Lung microvascular endothelial cell (primary cell): ENCODE data around the gene ZNF574. TPM values are rescaled to one million over a fixed set of nuclear protein-coding genes. Genes with fewer than 3 reads are reported as not detected.

Experiments
- DNase-seq, 2 donors: peaks; one replicate each; pipeline versions ENCODE4 v3.0.0 to v3.0.0-alpha.2; 2010; ENCODE audit warnings: low read depth in 2 of 2
- total RNA-seq: library from RNA; depleted of rRNA; stranded (reverse); fragments of >200 nt; gene quantifications from 2 replicates; pipeline ENCODE4 v1.2.1, GENCODE V29; 2014

Gene ZNF574
- total RNA-seq, 1 donor from 2014 or later, result 9.1 TPM

DNA sequence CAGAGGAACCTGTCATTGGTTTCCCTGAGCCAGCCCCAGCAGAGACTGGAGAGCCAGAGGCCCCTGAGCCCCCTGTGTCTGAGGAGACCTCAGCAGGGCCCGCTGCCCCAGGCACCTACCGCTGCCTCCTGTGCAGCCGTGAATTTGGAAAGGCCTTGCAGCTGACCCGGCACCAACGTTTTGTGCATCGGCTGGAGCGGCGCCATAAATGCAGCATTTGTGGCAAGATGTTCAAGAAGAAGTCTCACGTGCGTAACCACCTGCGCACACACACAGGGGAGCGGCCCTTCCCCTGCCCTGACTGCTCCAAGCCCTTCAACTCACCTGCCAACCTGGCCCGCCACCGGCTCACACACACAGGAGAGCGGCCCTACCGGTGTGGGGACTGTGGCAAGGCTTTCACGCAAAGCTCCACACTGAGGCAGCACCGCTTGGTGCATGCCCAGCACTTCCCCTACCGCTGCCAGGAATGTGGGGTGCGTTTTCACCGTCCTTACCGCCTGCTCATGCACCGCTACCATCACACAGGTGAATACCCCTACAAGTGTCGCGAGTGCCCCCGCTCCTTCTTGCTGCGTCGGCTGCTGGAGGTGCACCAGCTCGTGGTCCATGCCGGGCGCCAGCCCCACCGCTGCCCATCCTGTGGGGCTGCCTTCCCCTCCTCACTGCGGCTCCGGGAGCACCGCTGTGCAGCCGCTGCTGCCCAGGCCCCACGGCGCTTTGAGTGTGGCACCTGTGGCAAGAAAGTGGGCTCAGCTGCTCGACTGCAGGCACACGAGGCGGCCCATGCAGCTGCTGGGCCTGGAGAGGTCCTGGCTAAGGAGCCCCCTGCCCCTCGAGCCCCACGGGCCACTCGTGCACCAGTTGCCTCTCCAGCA lies 4.2 kb downstream of the ZNF574 start:
- no peak for DNase-seq

DNA sequence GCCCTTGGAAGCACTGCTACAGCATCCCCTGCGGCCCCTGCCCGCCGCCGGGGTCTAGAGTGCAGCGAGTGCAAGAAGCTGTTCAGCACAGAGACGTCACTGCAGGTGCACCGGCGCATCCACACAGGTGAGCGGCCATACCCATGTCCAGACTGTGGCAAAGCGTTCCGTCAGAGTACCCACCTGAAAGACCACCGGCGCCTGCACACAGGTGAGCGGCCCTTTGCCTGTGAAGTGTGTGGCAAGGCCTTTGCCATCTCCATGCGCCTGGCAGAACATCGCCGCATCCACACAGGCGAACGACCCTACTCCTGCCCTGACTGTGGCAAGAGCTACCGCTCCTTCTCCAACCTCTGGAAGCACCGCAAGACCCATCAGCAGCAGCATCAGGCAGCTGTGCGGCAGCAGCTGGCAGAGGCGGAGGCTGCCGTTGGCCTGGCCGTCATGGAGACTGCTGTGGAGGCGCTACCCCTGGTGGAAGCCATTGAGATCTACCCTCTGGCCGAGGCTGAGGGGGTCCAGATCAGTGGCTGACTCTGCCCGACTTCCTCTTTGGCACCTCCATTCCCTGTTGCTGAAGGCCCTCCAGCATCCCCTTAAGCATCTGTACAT lies 4.9 kb downstream of the ZNF574 start:
- DNase-seq, result no peak

DNA sequence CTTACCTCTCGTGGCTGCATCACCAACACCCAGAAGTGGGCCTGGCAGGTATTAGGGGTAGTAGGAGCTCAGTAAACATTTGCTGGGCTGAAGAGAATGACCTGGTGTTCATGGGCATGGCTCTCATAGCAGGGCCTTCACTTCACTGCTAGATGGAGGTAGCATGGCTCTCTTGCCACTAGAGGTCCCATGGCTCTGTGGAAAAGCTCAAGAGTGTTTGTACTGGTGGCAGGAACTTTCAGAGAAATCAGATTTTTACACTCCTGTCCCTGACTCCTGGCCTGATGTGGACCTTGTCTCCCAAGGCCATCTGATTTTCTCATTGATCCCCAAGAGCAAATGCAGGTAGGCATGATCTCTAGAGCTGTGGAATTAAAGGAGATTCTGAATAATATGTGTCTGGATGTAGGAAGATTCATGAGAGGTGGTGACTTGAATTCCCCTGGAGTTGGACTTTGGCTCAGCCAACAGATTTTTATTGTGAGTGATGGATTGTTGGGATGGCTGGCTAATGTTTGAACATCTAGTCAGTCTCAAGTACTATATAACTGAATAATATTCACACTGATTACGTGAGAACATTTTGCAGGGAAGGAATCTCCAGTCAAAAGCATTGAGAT lies 5.7 kb downstream of the ZNF574 start:
- DNase-seq, result peak; percentile 75 to 77

DNA sequence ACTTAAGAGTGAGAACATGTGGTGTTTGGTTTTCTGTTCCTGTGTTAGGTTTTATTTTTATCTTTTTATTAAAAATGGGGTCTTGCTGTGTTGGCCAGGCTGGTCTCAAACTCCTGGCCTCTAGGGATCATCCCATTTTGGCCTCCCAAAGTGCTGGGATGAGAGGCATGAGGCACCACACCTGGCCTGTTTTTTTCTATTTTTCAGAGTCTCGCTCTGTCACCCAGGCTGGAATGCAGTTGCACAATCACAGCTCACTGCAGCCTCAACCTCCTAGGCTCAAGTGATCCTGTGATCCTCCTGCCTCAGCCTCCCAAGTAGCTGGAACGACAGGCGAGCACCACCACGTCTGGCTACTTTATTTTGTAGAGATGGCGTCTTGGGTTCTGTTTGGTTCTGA lies 7.6 kb downstream of the ZNF574 start:
- DNase-seq, result no peak

DNA sequence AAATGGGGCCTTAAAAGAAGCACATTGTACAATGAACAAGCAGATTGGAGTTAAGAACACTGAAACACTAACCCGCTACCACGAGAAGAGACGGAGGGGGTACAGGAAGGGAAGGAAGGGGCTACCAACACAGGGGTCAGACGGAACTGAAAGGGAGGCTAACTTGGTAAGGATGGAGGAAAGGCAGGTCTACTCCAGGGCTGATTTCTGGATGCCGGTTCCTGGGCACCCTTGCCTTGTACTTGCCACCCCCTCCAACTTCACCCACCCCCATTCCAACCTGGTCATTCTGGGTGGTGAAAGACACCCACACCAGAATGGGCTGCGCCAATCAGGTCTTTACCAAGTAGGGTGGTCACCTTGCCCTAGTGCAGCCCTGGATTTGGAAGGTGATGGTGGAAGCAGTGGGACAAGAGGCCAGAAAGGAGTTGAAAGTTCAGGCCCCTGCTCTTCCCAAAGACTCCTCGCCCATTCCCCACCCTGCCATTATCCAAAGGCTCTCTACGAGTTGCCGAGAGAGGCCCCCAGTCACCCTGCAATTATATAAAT lies 10.3 kb downstream of the ZNF574 start:
- DNase-seq, result no peak

DNA sequence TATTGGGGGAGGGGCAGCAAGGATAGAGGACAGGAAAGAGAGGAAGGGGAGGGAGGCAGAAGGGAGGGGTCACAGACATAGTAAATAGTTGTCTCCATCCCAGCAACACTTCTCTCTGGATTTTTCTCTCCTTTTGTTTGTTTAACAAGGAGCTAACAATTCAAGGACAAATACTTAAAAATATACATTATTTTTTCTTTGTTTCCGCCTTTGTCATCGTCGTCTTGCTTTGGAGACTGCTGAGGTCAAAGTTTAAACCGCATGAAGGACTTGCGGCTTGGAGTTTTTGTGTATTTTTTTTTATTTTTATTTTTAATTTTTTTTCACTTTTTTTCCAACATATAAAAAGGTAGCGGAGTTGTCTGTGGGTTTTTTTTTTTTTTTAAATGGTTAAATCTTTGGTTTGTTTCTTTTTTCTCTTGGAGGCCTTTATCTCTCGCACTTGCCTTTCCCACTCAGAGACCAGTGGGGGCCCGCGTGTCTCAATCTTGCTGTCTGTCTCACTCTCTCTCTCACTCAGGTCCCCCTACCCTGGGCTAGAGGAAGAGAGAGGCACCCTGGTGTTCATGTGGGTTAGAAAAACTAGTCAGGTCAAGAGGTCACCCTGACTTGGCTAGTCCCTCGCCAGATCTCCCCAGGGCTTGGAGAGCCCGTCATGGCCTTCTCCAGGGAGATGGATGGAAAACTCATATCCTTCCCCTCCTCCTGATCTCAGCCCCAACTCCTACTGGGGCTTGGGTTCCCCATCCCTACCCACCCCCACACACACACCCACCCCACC lies 11.0 kb downstream of the ZNF574 start:
- no peak for DNase-seq

DNA sequence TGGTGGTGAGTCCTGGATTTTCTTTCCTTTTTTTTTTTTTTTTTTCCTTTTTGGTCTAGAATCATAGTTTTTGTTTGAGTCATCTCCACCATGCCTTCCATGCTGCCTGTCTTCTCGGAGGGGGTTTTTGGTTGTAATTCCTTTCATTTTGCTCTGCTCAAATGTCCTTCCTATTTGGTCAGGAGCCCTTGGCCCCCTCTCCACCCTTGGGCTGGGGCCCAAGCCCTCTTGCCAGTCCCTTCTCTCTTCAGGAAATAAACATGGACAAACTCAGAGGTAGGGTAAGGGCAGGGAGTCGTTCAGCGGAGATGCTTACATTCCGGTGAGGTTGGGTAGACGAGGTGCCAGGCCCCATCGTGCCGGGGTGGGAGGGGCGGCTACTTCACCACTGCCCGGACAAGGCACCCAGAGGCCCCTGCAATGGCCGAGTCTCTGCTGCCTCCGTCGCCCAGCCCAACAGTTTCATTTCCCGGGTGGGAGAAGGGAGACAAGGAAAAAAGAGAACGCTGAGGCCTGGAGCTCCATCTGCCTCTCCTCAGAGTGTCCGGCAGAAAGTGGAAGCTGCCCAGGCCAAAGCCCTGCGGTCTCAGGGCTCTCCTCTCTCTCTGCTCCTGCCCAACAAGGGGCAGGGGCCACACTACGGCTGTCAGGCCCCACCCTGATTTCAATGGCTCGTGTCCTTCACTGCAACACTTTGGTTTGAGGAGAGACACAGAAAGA lies 12.7 kb downstream of the ZNF574 start:
- peak in 1 of 2 donors; percentile 74 for DNase-seq

DNA sequence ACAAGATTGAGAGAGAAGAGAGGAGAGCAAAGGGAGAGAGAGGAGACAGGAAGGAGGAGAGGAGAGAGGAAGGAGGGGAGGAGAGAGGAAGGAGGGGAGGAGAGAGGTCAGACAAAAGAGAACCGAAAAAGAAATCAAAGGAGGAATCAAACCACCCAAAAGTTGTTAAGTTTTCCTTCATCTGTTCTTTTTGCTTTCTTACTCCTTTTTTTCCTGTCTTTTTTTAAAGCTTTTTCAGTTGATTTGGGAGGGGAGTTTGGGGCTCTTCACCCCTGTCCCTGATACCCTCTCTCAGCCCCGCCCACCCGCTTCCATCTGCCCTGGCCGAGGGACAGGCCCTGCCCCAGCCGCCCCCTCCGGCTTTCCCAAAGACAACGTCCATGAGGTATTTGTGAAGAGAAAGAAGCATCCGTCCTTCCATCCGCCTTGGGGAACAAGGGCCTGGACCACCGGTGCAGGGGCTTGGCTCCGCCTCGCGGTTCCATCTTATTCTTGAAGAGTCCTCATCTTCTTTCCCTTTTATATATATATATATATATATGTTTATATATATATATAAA lies 13.3 kb downstream of the ZNF574 start:
- no peak for DNase-seq

DNA sequence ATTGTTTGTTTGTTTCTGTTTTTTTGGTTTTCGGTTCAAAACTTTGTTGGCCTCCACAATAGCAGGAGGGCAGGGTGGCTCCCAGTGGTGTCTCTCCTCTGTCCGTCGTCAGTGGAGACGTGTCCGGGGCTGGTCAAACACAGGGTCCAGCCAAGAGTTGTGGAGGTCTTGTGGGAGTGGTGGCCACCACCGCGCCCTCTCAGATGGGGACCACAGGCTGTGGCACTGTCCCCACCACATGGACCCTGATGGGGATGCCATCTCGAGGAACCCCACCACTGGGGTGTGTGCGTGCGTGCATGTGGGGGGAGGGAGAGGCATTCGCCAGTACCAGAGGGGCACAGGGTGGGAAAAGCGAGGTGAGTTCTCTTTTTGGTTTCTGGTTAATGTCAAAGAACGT lies 13.8 kb downstream of the ZNF574 start:
- DNase-seq, result no peak

DNA sequence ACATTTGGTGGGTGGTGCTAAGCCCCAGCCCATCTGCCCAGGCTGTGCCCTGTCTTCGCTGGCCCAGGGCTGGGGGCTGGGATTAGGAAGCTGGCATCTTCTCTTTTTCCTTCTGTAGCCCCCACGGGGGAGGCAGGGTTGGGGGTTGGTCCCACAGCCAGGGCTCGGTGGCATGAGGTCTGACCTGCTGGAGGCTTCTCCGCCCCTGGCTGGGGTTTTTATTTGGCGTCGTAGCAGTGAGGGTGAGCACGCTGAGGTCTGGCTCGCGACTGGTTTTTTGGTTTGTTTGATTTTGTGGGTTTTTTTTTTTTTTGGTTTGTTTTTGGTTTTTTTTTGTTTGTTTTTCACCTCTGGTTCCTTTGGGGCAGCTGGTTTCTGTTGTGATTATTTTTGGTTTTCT lies 14.7 kb downstream of the ZNF574 start:
- no peak for DNase-seq

DNA sequence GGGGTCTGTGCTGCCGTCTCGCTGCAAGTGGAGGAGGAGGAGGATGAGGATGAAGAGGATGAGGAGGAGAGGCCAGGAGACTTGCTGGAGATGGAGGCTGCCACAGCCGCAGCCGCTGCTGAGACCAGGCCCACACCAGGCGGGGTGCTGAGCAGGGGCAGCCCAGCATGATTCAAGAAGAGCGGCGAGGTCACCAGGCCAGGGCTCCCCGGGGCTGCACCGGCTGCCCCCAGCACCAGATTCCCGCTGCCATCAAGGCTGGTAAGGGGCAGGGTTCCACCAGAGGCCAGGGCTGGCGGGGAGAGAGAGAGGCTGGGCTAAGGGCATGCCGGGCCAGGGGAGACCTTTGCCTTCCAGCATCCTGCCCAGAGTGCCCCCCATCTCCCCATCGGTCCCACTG lies 15.3 kb downstream of the ZNF574 start:
- no peak for DNase-seq

DNA sequence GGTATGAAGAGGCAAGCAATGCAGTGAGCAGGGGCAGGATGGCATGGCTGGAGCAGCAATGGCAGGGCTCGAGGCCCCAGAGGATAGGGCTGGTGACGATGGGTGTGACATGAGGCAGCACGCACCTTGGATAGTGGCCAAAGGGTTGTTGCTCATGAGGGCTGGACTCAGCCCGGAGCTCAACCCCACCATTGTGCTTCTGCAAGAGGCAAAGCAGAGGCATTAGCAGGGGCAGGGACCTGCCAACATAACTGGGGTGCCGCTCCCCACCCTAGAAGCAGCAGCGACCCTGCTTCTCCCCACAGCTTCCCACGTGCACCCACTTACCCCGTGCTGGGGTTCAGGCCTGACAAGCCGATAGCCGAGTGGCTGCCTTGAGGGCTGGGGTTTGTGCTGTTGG lies 15.8 kb downstream of the ZNF574 start:
- DNase-seq, result peak; percentile 86 to 92

DNA sequence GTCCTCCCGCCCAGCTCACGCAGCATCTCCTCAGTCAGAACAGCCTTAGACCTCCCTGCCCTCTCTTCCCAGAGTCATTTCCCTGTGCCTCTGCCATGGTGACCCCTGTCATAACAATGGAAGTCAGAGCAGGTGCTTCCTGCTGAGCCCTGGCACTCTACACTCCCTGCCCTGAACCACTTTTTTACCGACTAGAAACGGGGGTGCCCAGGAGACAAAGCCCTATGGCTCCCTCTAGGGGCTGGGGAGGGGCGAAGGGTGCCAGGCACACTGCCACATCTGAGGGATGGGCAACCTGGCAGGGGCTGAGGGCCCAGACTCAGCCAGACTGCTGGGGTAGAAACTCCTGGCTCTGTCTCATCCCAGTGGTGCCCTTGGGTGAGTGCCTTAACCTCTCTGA lies 16.4 kb downstream of the ZNF574 start:
- peak; percentile 93 to 95 for DNase-seq

DNA sequence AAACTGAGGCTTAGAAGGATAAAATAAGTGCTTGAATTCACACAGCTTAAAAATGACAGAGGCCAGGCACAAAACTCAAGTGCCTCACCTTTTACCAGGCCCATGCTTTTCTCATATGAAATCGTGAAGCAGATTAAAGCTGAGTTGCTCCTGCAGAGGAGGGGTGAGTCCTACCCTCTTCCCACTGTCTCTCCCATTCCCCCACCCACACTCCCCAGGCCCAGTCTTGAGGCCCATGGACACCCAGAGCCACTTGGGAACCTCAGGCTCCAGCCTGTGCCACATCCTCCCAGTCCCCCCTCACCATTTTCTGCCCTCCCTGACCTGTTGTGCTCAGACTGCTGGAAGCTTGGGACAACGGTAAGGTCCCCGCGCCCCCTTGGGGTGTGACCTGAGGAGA lies 17.5 kb downstream of the ZNF574 start:
- no peak for DNase-seq

DNA sequence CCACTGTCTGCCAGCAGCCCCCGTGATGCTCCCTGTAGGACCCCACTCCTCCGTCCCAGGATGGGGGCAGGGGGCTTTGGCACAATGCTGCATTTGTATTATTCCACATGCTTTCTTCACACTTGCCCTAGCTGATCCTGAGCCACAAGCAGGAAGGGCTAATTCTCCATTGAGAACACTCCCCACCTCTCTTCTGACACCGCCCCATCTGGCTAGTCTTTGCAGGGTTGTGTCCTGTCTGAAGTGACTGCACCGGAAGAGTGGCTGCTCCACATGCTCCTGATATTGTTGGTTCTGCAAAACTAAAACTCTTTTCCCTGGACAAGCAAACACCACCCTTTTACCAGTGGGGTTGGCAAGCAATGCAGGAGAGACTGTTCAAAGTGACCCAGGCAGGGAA lies 18.0 kb downstream of the ZNF574 start:
- peak in 1 of 2 donors; percentile 45 for DNase-seq

DNA sequence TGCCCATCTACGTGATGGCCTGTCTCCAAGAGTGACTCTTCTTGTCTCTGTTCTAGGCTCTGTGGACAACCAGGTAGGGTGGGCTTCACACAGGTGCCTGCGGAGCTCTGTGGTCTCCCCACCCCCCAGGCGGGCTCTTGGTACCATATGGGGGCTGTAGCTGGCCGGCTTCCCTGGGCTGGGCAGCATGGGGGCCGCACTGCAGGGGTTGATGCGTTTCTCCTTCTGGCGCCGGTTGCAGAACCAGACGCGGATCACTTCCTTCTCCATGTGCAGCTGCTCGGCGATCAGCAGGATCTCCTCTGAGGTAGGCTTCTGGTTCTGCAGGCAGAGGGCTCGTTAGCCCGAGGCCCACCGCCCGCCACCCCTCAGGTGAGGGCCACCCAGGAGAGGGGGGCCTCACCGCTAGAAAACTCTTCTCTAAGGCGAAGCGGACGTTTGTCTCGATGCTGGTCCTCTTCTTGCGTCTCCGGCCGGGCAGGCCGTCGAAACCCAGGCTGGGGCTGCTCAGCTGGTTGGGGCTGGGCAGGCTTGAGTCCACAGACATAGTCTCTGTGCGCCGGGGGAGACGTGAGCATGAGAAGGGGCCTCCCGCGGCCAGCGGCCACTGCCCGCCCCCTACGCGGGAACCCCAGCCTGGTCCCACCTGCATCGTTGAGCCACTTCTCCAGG lies 19.3 kb downstream of the ZNF574 start:
- no peak for DNase-seq

DNA sequence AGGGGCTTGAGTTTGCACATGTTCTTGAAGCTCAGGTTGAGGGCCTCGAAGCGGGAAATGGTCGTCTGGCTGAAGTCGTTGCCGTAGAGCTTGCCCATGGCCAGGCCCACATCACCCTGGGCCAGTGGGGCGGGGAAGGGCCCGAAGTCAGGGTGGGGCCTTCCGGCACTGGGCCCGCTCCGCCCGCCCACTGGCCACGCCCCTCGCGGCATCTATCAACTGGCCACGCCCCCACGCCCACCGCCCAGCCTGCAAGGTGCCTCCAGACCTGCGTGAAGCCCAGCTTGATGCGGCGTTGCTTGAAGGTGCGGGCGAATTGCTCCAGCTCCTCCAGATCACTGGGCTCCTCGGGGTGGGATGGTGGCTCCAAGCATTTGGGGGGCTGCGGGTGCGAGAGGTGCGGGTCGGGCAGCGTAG lies 19.9 kb downstream of the ZNF574 start:
- no peak for DNase-seq

DNA sequence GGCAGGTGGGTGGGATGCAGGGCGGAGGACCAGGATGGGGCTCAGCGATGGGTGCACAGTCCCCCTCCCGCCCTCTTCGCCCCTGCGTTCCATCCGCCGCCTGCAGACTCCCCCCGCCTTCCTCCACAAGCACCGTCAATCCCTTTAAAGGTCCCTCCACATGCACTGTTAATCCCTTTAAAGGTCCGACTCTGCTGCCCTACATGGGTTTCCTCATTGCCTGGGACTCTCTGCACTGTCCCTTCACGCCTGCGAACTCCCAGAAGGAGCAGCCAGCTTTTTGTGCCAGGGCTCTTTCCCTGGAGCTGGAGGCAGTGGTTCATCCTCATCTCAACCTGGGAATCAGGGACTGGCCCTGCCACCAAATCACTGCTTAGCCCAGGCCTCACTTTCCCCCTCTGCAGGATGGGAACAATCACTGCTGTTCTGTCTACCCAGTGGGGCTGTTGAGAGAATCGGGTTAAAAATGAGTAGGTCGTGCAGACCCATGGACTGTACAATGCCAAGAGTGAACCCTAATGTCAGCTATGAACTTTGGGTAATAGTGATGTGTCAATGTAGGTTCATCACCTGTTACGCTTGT lies 20.4 kb downstream of the ZNF574 start:
- DNase-seq, result no peak

DNA sequence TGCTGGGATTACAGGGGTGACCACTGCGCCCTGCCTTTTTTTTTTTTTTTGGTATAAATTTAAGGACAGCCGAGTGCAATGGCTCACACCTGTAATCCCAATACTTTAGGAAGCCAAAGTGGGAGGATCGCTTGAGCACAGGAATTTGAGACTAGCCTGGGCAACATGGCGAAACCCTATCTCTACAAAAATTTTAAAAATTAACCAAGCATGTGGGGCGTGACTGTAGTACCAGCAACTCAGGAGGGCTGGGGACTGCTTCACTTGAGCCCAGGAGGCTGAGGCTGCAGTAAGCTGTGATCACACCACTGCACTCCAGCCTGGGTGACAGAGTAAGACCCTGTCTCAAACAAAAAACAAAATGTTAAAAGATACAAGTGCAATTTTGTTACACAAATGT lies 21.5 kb downstream of the ZNF574 start:
- no peak for DNase-seq

DNA sequence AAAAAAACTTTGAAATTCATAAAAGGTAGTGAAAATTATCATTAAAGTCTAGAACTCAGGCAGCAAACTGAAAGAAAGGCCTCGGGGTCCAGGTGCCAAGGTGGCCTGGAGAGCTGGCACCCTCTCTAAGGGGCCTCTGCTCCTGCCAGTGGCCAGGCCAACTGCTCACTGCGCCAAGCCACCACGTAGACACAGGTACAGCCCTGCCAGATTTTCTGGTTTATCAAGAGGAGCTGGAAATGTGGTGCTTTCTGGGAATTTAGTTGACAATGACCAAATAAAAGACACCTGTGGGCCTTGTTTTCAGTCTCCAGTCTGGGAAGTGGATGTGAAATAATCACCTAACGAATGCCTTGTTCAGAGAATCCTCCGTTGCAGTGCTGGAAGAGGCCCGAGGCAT lies 22.8 kb downstream of the ZNF574 start:
- DNase-seq, result no peak
